COLO668 (cell line): ENCODE data around the gene CITED2.
A peak's percentile ranks its signal among the peaks of the same experiment; 100 is the strongest.

Experiments
- DNase-seq: peaks from one replicate; lab custom pipeline; 2025; ENCODE audit not compliant: unreplicated experiment; lab: John Stamatoyannopoulos, UW

Gene CITED2

GRCh38 chr6:139386404-139386803 is 12.0 kb upstream of the CITED2 start:
- no peak for DNase-seq

- DNase-seq, result no peak
Observed at GRCh38 chr6:139381216-139381865, 6.9 kb upstream of the CITED2 start.

- no peak for DNase-seq
Observed at GRCh38 chr6:139380611-139381010, 6.2 kb upstream of the CITED2 start.

- DNase-seq, result no peak
Observed at GRCh38 chr6:139380168-139380567, 5.7 kb upstream of the CITED2 start.

- no peak for DNase-seq
Observed at GRCh38 chr6:139378882-139379341, 4.5 kb upstream of the CITED2 start.

- DNase-seq, result no peak
Observed at GRCh38 chr6:139378226-139378625, 3.8 kb upstream of the CITED2 start.

- DNase-seq, result no peak
Observed at GRCh38 chr6:139376604-139377218, 2.3 kb upstream of the CITED2 start.

GRCh38 chr6:139376017-139376330 is 1.5 kb upstream of the CITED2 start:
- DNase-seq, result no peak

- DNase-seq, result peak; percentile 86
Observed at GRCh38 chr6:139375226-139376016, 973 bp upstream of the CITED2 start.

- no peak for DNase-seq
Observed at GRCh38 chr6:139373928-139374356, 506 bp downstream of the CITED2 start.

GRCh38 chr6:139373154-139373927 is 1.1 kb downstream of the CITED2 start:
- DNase-seq, result peak; percentile 73

- DNase-seq, result no peak
Observed at GRCh38 chr6:139372326-139373153, 1.9 kb downstream of the CITED2 start.

- DNase-seq, result no peak
Observed at GRCh38 chr6:139371421-139372203, 2.8 kb downstream of the CITED2 start.

GRCh38 chr6:139370999-139371345 is 3.5 kb downstream of the CITED2 start:
- DNase-seq, result no peak

- DNase-seq, result no peak
Observed at GRCh38 chr6:139370283-139370998, 4.0 kb downstream of the CITED2 start.

- no peak for DNase-seq
Observed at GRCh38 chr6:139369568-139370282, 4.7 kb downstream of the CITED2 start.

GRCh38 chr6:139369068-139369467 is 5.4 kb downstream of the CITED2 start:
- no peak for DNase-seq

GRCh38 chr6:139368661-139369060 is 5.8 kb downstream of the CITED2 start:
- no peak for DNase-seq
